Measurements from ENCODE around the gene NOTCH1.

DNA sequence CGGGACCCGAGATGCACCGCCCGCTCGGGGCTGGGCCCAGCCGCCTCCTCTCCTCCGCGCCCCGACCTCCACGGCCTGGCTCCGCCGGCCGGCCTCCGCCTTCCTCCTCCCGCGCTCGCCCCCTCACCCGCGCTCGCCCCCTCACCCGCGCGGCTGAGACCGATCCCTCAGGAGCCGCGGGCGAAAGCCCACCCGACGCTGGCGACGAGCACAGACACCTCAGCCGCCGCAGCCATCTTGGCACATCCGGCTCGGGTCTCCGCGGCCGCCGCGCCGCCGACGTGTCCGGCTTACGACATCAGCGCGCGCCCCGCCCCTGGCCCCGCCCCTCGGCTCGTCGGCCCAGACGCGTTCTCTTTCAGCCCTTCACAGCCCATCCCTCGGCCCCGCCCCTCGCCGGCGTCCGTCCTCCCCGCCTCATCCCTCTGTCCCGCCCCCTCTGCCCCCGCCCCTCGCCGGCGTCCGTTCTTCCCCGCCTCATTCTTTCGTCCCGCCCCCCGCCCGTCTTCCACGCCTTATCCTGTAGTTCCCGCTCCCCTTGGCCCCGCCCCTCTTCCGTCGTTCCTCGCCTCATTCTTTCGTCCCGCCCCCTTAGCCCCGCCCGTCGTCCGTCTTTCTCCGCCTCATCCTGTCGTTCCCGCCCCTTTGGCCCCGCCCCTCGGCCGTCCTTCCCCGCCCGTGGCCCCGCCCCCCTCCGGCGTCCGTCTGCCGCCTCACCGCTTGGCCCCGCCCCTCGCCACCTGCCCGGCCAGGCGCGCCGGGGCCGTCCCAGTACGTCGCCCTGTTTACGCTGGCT is 62.9 kb downstream of the NOTCH1 start, which contains the start of gene SEC16A:
- TF ChIP-seq POLR2A (IDR thresholded peaks at IDR 0.05; ENCODE audit: low read depth, low read length) = peak; percentile 87
- peak; percentile 80 for TF ChIP-seq TAF1 (IDR thresholded peaks at IDR 0.05; ENCODE audit: borderline replicate concordance, low read depth, low read length)
- TF ChIP-seq POLR2AphosphoS5 (IDR thresholded peaks at IDR 0.05; ENCODE audit: low read depth, low read length) = peak; percentile 79

Data from GM12892 (cell line).